MM.1S (cell line): ENCODE data around the gene HMX1.

Experiments used
- CTCF ChIP-seq: fragments of 300-600 bp; sonication (generic); IDR thresholded peaks from 2 replicates; pipeline ENCODE4 v1.5.1; 2016; ENCODE audit warnings: antibody characterized with exemption, low read length, mixed read lengths
- EZH2phosphoT487 ChIP-seq: fragments of 300-600 bp; sonication (generic); IDR thresholded peaks from 2 replicates; pipeline ENCODE4 v1.6.1; 2018; ENCODE audit warnings: antibody characterized with exemption, low read length

DNA sequence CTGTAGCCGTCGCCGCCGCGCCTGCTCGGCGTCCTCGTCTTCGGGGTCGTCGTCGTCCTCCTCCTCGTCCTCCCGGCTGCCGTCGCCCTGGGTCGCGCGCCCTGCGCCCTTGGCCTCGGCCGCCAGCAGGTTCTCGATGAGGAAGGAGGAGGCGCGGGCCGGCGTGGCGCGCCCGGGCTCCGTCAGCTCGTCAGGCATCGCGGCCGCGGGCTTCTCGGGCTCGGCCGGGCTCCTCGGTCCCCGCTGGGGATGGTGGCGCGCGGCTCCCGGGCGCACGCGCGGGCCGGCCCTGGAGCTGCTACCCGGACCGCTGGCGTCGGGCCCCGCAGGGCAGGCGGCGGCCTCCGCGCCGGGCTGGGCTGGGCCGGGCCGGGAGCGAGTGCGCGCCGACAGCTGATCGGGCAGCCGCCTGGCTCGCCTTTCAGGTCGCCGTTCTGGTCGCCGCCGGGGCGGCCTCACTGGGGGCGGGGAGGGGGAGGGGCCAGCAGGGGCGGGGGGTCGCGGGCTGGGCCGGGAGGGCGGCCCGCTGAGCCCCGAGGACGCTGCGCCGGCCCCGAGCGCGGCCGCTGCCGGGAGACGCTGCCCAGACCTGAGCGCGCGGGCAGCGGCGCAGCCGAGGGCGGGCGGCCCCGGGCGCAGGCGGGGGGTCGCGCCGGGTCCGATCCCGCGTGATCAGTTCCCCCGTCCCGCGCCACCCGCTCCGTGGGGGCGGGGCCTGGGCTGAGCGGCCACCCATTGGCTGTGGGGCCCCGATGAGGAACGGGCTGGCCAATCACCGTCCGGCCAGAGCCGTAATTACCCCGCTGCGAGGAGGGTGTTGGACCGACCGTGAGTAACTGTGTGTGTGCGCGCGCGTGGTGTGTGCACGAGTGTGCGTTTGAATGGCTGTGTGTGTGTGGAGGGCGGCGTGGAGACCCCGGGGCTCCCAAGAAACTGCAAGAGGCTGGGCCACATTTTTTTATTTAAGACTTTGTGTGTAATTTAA lies at the start of gene HMX1:
- TF ChIP-seq CTCF (no peak), EZH2phosphoT487 (no peak)
